Measurements from ENCODE around the gene BCAP31. TPM values are rescaled to one million over a fixed set of nuclear protein-coding genes. Genes with fewer than 3 reads are reported as not detected.

Gene BCAP31
- total and polyA plus RNA-seq, 2 of the 13 experiments (the other 11 are each of a cell fraction or from before 2014, with no cell fraction given), result 139 to 178 TPM

GRCh38 chrX:153763989-153764755 is 40.0 kb upstream of the BCAP31 start, which contains the start of gene PLXNB3 (continued):
- TF ChIP-seq TEF (CRISPR knock-in tag; IDR thresholded peaks at IDR 0.05) (no peak), MZF1 (CRISPR knock-in tag; IDR thresholded peaks at IDR 0.05; ENCODE audit: borderline replicate concordance) (no peak), HIC2 (CRISPR knock-in tag; IDR thresholded peaks at IDR 0.05; ENCODE audit: low read depth) (peak; percentile 96), LCORL (IDR thresholded peaks at IDR 0.05) (no peak), LCORL (CRISPR knock-in tag; IDR thresholded peaks at IDR 0.05) (no peak), MXD3 (CRISPR knock-in tag; IDR thresholded peaks at IDR 0.05) (no peak), ZNF850 (CRISPR knock-in tag; conservative IDR thresholded peaks at IDR 0.05) (no peak), NFYB (CRISPR knock-in tag; IDR thresholded peaks at IDR 0.05) (no peak), ZBTB21 (CRISPR knock-in tag; IDR thresholded peaks at IDR 0.05) (no peak), ZMAT5 (CRISPR knock-in tag; IDR thresholded peaks at IDR 0.05; ENCODE audit: borderline replicate concordance, low read depth) (no peak), ZNF770 (CRISPR knock-in tag; IDR thresholded peaks at IDR 0.05) (no peak), ZNF430 (CRISPR knock-in tag; IDR thresholded peaks at IDR 0.05) (no peak), GMEB1 (CRISPR knock-in tag; IDR thresholded peaks at IDR 0.05; ENCODE audit: borderline replicate concordance) (no peak), AKAP8 (CRISPR knock-in tag; IDR thresholded peaks at IDR 0.05) (no peak), DNMT3B (CRISPR knock-in tag; conservative IDR thresholded peaks at IDR 0.05) (no peak), HCFC1 (IDR thresholded peaks at IDR 0.05; ENCODE audit: low read depth, low read length) (no peak), DRAP1 (CRISPR knock-in tag; IDR thresholded peaks at IDR 0.05) (no peak), ZNF235 (CRISPR knock-in tag; IDR thresholded peaks at IDR 0.05; ENCODE audit: borderline replicate concordance) (0 out of 2 replicates have a peak, but pooled peaks have one; percentile 18), ERF (CRISPR knock-in tag; IDR thresholded peaks at IDR 0.05) (no peak)

Measured in HepG2 (cell line).